ENCODE results near the gene CTSC. TPM values are rescaled to one million over a fixed set of nuclear protein-coding genes. Genes with fewer than 3 reads are reported as not detected.

Gene CTSC
- total and polyA plus RNA-seq, 12 donors = 6.3 to 161 (median 15.1) TPM

DNA sequence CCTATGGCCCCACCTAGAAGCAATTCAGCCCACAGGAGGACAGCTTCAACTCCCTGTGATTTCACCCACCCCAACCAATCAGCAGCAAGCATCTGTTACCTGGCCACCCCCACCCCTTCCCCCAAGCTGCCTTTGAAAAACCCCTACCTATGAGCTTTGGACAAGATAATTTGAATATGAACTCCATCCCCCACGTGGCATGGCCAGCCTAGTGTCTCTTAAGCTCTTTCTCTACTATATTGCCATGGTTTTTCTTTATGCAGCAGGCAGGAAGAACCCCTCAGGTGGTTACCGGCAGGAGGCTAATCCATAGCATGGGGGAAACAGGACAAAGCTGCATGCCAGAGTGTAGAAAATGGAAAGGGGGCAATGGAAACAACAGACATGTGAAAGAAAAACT, 29.0 kb downstream of the CTSC start:
- 59 to 69% methylated on average over 2 of the region's 2 CpGs for WGBS, 2 donors
- DNase-seq = no peak
- Histone ChIP-seq H3K9me3 (peaks cover 0 to 6% (median 0%) of the 10 kb centered on the region in 11 donors), H3K27me3 (no peaks in the 10 kb centered on the region), H3K36me3 (peaks cover 0 to 97% (median 0%) of the 10 kb centered on the region in 9 donors), H3K27ac (no peak overlapping the region), H3K4me1 (peaks cover 0 to 2% (median 0%) of the 10 kb centered on the region in 9 donors), H3K4me3 (no peak overlapping the region)
- intact Hi-C loops (cut with DNase I) = no loop called here
- TF ChIP-seq, protein P1, sequence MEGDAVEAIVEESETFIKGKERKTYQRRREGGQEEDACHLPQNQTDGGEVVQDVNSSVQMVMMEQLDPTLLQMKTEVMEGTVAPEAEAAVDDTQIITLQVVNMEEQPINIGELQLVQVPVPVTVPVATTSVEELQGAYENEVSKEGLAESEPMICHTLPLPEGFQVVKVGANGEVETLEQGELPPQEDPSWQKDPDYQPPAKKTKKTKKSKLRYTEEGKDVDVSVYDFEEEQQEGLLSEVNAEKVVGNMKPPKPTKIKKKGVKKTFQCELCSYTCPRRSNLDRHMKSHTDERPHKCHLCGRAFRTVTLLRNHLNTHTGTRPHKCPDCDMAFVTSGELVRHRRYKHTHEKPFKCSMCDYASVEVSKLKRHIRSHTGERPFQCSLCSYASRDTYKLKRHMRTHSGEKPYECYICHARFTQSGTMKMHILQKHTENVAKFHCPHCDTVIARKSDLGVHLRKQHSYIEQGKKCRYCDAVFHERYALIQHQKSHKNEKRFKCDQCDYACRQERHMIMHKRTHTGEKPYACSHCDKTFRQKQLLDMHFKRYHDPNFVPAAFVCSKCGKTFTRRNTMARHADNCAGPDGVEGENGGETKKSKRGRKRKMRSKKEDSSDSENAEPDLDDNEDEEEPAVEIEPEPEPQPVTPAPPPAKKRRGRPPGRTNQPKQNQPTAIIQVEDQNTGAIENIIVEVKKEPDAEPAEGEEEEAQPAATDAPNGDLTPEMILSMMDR (IDR thresholded peaks at IDR 0.05) = no peak
- no peak for ATAC-seq

DNA sequence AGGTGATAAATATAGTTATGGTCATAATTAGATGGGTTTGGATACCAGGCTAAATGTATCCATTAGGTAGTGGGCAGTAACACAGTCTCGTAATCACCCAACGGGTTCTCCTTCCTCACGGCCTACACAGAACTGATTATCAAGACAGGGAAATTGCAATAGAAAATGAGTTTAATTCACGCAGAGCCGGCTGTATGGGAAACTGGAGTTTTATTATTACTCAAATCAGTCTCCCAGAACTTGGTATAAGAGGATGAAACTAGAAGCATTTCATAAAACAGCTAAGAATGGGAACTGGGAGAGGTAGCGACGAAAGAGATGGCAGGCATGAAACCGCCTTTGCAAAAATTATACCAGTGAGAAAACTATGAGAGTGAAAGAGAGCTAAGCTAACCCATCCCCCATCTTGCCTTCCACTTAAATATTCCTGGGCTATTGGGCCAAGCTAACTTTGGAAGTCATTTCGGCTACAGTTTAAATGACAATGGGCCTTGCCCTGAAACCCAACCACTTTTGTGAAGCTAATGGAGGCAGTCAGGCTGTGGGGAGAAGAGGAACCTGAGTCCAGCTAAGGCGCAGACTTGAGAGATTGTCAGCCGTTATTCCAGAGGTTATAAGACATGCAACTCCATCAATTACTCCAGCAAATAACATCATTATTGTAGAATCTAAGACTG, 29.6 kb downstream of the CTSC start:
- H3K4me1 ChIP-seq = peaks cover 0 to 2% (median 0%) of the 10 kb centered on the region in 9 donors
- H3K9me3 ChIP-seq = peaks cover 0 to 6% (median 0%) of the 10 kb centered on the region in 11 donors
- intact Hi-C loops (cut with DNase I) = no loop called here
- no peak overlapping the region for H3K27ac ChIP-seq
- peaks cover 0 to 98% (median 0%) of the 10 kb centered on the region in 9 donors for H3K36me3 ChIP-seq
- 95 to 96% methylated on average over 11 of the region's 11 CpGs for WGBS, 2 donors
- ATAC-seq = no peak
- DNase-seq = no peak
- TF ChIP-seq, protein P1 (IDR thresholded peaks at IDR 0.05) = no peak
- no peaks in the 10 kb centered on the region for H3K27me3 ChIP-seq
- H3K4me3 ChIP-seq = no peak overlapping the region

DNA sequence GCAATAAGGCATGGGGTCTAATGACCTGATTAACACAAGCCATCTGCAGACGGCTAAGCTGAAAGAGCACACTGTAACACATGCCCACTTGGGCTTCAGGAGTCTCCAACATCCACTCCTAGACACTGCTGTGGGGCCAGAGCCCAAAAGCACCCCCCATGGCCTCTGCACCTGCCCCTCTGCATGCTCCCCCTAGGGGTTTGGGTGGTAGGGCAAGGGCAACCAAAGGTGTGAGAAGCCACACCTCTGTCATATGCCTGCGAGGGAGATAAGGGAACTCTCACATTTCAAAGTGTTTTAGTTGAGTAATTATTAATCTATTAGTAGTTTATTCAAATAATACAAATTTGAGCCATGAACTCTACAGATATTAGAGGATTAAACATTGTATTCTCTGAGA, 30.8 kb downstream of the CTSC start:
- peaks cover 0 to 6% (median 0%) of the 10 kb centered on the region in 9 donors for H3K4me1 ChIP-seq
- peaks cover 0 to 6% (median 0%) of the 10 kb centered on the region in 11 donors for H3K9me3 ChIP-seq
- TF ChIP-seq, protein P1 (IDR thresholded peaks at IDR 0.05) = no peak
- intact Hi-C loops (cut with DNase I) = no loop called here
- 92 to 95% methylated on average over 2 of the region's 2 CpGs for WGBS, 2 donors
- no peak overlapping the region for H3K4me3 ChIP-seq
- no peaks in the 10 kb centered on the region for H3K27me3 ChIP-seq
- no peak overlapping the region for H3K27ac ChIP-seq
- ATAC-seq = no peak
- peaks cover 0 to 91% (median 0%) of the 10 kb centered on the region in 9 donors for H3K36me3 ChIP-seq
- no peak for DNase-seq

DNA sequence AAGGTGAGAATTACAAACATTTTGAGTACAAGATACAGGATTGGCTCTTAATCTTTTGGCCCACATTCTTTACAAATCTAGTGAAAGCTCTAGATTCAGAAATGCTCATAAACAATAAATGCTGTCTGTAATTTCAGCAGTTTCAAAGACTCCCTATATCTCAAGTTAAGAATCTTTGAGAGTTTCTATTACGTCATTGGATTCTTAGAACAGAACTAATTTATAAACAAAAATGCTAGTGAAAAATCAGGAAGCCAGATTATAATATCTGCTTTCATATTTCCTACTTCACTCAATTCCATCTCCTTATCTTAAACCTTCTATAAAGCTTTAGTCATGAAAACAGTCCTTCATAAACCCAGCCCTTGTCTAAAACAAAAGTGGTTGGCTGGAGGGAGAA, 32.1 kb downstream of the CTSC start:
- TF ChIP-seq, protein P1 (IDR thresholded peaks at IDR 0.05) = no peak
- intact Hi-C loops (cut with DNase I) = no loop called here
- Histone ChIP-seq H3K27ac (no peak overlapping the region), H3K36me3 (peaks cover 0 to 86% (median 0%) of the 10 kb centered on the region in 9 donors), H3K9me3 (peaks cover 0 to 6% (median 0%) of the 10 kb centered on the region in 11 donors), H3K4me3 (no peak overlapping the region), H3K27me3 (no peaks in the 10 kb centered on the region), H3K4me1 (peaks cover 0 to 6% (median 0%) of the 10 kb centered on the region in 9 donors)
- DNase-seq (no peak), ATAC-seq (no peak)
- 90 to 91% methylated on average over 1 of the region's 1 CpG for WGBS, 2 donors

All from heart right ventricle (tissue), 16 donors.